GM18507 (cell line): ENCODE measurements around the gene SLC4A3.
"Not testable (repeated sequence)": the region's sequence is repeated elsewhere in the genome, so short reads cannot be mapped to it uniquely, and the experiment has no call there.

Experiments used
- DNase-seq: peaks from one replicate; pipeline ENCODE4 v3.0.0; 2011; ENCODE audit warnings: low read depth; ENCODE audit not compliant: insufficient read length; ENCODE audit errors: extremely low spot score
- FAIRE-seq: peaks from 2 replicates; lab custom pipeline; 2011; peaks lifted over from hg19 to GRCh38; lab: Jason Lieb, UNC

Gene SLC4A3

DNA sequence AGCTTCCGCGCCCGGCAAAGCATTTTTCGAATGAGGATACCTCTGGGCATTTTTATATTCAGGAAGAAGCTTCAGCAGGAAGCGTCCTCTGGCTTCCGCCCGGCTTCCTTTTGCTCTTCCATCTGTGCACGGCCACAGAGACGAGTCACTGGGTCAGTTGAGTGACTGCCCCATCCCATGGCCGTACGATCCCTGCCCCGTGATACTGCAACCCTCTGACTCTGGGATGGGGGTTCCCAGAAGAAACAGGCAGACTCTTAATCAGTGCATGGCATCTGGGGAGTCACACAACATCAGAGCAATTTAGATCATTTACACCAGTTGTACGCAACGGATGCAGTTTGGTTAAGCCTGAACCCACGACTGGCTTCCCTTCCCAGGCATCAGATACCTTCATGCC is 40.9 kb downstream of the SLC4A3 start:
- FAIRE-seq (no peak), DNase-seq (no peak)

DNA sequence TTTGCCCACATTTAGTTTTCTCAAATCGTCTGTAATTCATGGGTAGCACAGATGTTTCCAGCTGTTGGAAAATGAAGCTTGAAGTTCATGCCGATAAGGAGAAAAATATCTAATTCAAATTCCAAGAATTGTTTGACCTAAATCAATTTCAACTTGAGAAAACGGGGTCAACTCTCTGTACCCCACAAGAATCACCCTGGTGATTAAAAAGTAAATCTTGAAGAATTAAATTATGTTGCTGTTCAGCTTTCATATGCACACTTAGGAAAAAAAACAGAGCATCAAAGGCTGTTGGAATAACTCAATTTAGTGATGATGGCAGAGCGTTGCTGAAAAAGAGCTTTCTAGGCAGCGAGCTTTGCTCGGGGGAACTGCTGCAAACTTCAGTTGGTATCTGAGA is 43.0 kb downstream of the SLC4A3 start:
- FAIRE-seq: no peak
- no peak for DNase-seq

- no peak for DNase-seq
- FAIRE-seq: no peak
Observed at GRCh38 chr2:219671279-219671678, 43.8 kb downstream of the SLC4A3 start.

DNA sequence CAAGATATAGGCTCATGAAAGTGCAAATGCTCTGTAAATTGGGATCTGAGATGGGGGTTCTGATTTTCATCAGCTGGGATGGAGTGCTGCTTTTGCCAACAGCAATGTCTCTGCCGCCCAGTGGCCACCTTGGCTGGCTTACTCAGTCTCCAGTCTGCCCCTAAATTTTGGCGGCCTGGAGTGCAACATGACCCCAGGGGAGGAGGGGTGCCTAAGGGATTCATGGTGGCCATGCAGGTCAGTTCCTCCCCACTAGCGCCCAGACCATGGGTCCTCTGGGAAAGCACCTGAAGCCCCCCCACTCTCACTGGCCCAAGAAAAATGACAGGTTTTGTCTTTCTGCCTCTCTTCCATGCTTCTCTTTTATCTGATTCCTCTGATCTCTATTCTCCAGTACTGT is 45.0 kb downstream of the SLC4A3 start:
- FAIRE-seq (no peak), DNase-seq (no peak)

DNA sequence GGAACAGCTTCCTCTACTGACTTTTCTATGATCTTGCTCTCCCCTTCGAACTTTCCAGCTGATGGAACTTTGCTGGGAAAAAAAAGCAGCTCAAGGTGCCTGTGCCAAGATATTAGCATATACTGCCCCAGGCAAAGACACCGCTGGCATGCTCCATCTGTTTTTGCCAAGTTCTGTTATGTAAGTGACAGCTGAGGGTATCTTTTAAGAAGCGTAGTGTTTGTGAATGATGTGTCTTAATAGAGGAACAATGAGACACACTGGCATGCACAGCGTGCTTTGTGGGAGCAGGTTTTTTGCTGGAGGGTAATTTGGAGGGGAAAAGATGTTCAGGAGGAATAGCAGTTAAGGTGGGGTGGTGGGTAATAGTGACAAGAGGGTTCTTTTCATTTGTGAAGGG is 47.8 kb downstream of the SLC4A3 start:
- no peak for FAIRE-seq
- no peak for DNase-seq

DNA sequence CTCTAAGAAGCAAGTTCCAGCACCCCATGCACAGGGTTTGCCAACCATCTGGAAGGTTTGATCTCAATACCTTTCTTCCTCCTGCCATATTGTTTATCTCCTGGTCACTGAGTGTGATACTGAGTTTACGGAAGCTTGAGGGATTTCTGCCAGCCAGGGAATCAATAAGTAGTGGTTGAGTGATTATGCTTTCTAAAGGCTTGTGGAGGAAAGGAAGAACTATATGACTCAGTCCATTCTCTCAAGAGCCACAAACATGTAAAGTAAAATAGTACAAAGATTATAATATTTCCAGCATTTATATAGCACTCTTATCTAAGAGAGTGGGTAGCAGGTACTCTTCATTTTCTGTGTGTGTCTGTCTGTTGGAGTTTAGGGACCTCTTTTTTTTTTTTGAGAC is 49.2 kb downstream of the SLC4A3 start:
- FAIRE-seq: no peak

GRCh38 chr2:219679041-219679440 is 51.6 kb downstream of the SLC4A3 start:
- FAIRE-seq (no peak), DNase-seq (no peak)

More for the DNA sequence above, 49.2 kb downstream of the SLC4A3 start:
- DNase-seq: no peak

GRCh38 chr2:219679571-219679970 is 52.1 kb downstream of the SLC4A3 start:
- no peak for DNase-seq
- no peak for FAIRE-seq

DNA sequence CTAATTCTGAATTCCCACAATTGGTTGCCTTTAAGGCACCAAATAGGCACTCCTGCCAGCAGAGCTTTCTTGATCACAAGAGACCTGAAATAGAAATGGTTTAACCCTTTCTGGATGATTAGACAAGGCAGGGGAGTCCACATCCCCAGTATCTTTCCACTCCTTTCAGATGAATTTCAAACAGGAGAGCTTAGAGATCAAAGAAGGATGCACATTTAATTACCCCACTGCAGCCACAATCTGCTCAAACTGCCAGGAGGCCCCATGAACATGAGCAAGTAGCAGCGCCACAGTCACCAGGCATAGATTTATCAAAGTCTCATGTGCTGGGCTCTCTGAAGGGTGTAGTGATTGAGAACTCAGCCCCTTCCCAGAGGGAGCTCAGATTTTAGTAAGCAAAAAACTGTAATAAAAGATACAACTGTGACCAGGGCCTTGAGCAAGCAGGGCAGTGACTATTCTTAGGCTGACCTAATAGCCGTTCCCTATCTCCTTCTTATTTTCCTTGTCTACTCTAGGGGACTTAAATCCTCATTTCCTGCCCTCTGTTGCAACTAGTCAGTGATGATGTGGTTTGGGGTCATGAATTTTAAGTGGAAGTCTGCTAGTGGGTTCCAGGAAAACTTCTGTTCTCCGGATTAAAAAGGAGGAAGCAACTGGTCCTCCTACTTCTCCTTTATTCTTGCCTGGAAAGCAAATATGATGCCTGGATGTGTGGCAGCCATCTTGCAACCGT is 53.7 kb downstream of the SLC4A3 start:
- no peak for FAIRE-seq
- no peak for DNase-seq

DNA sequence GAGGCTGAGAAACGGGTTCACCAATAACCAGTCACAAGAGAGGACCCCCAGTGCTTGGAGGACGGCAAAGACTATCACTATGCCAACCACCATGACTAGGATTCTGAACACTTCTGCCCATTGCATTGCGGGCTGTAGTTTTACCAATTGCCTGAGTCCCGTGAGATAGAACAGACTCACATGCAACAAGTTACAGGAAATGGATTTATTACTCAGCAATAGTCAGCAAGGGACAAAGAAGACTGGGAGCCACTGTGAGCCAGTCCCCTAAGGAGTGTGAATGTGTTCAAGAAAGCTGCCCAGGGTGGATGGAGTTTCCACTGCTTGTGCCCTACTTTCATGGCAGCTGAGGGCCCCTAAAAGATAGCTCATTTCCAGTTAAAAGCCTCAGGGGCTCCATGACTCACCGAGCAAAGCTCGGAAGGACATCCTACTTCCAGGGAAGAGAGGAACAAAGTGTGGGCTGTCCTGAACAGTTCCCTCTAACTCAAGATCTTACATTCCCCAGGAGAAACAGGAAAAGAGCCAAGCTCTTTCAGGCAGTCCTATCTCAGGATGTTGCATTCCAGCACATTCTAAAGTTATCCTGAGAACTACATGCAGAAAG is 54.4 kb downstream of the SLC4A3 start:
- DNase-seq (no peak), FAIRE-seq (no peak)

DNA sequence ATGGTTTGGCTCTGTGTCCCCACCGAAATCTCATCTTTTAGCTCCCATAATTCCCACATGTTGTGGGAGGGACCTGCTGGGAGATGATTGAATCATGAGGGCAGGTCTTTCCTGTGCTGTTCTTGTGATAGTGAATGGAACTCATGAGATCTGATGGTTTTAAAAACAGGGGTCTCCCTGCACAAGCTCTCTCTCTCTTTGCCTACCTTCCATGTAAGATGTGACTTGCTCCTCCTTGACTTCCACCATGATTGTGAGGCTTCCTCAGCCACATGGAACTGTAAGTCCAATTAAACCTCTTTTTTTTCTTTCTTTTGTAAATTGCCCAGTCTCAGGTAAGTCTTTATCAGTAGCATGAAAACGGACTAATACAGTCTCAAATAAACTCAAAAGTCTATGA is 56.0 kb downstream of the SLC4A3 start:
- not testable (repeated sequence) for FAIRE-seq, DNase-seq

GRCh38 chr2:219684721-219685689 is 57.6 kb downstream of the SLC4A3 start:
- FAIRE-seq (peak; percentile 98), DNase-seq (peak; percentile 58)

GRCh38 chr2:219687272-219687671 is 59.8 kb downstream of the SLC4A3 start:
- FAIRE-seq: no peak
- DNase-seq: no peak

DNA sequence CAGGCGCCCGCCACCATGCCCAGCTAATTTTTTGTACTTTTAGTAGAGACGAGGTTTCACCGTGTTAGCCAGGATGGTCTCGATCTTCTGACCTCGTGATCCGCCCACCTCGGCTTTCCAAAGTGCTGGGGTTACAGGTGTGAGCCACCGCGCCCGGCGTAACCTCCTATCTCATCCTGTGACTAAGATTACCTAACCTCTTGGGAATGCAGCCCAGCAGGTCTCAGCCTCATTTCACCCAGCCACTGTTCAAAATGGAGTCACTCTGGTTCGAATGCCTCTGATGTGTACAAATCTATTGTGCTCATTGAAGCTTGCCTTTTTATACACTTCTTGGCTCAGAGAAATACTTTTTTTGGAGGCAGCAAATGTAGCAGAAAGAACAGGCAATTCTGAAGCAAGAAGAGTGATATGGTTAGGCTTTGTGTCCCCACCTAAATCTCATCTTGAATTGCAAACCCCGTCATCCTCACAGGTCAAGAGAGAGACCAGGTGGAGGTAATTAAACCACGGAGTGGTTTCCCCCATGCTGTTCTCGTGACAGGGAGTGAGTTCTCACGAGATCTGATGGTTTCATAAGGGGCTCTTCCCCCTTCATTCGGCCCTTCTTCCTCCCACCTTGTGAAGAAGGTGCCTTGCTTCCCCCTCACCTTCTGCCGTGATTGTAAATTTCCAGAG is 60.6 kb downstream of the SLC4A3 start:
- FAIRE-seq (no peak), DNase-seq (no peak)

- FAIRE-seq (no peak), DNase-seq (no peak)
Observed at GRCh38 chr2:219688560-219689445, 61.4 kb downstream of the SLC4A3 start.

DNA sequence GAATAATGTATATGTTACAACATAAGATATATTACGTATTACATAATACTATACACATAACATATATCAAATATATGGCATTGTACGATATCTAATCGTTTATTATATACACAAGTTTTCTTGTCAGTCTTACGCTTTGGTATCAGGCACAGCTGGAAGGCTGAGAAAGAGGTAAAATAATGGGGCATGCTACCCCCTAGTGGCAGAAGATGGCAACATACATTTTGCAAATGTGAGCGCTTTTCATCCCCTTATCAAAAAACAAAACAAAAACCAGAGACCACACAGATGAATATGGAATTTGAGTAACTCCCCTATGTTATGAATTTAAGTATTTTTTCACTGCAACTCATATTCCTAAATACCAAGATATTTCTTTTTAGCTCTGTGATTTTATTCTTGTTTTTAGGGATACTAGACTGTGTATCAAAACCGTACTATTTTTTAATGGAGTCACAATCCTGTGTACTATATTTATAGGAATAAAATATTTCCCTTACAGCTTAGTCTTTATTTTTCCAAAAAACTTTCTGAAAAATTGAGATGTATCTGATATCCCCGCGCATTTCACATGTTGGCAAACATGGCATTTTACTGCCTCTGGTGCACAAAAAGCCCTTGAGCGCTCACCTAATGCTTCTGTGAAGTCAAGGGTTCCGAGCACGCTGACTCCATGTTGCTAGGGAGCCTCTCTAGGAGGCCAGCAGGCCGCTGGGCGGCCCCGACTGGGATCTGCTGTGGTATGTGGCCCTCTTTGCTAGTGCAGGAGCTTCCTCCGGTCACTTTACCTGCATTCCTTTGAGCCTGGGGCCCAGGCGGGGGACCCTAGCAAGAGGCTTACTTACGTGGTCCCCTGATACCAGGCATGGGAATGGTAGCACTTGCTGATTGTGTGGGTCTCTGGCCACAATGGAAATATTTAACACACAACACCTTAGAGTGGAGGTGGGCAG is 62.5 kb downstream of the SLC4A3 start:
- FAIRE-seq: peak; percentile 91
- peak; percentile 36 for DNase-seq

GRCh38 chr2:219691571-219691970 is 64.1 kb downstream of the SLC4A3 start:
- FAIRE-seq: no peak
- no peak for DNase-seq
